H1 (cell line): Measurements from ENCODE around the gene METTL25B. TPM values are rescaled to one million over a fixed set of nuclear protein-coding genes. Genes with fewer than 3 reads are reported as not detected.

Experiments
- ATF3 ChIP-seq: IDR thresholded peaks from 2 replicates; pipeline ENCODE4 v1.6.1; 2011; ENCODE audit warnings: low read depth, mild to moderate bottlenecking, low read length; ENCODE audit not compliant: insufficient read depth
- CEBPB ChIP-seq: IDR thresholded peaks from 2 replicates; pipeline ENCODE4 v1.6.1; 2012; ENCODE audit warnings: low read depth, low read length
- CHD1 ChIP-seq: IDR thresholded peaks from 2 replicates; pipeline ENCODE4 v1.6.1; 2012; ENCODE audit warnings: low read depth, low read length, improper control_type of control experiment
- EP300 ChIP-seq, 2 experiments: IDR thresholded peaks; 1 replicate in 1 of 2; 2 replicates in 1 of 2; pipeline ENCODE4 v1.6.1; 2011 to 2012; ENCODE audit warnings: low read depth in 2 of 2, low read length in 2 of 2, mild to moderate bottlenecking in 2 of 2, borderline replicate concordance in 1 of 2, inconsistent platforms in 1 of 2, moderate library complexity in 1 of 2
- GABPA ChIP-seq: IDR thresholded peaks from 2 replicates; pipeline ENCODE4 v1.6.1; 2011; ENCODE audit warnings: mild to moderate bottlenecking, low read length, moderate library complexity, borderline replicate concordance; ENCODE audit not compliant: insufficient read depth
- HDAC2 ChIP-seq, 2 experiments: fragments of 300-600 bp in 1 of 2; sonication (generic) in 1 of 2; IDR thresholded peaks; 2 replicates each; pipeline ENCODE4 v1.6.1; 2011 to 2012; ENCODE audit warnings: low read depth in 2 of 2, low read length in 2 of 2, mild to moderate bottlenecking in 2 of 2, moderate library complexity in 2 of 2, borderline replicate concordance in 1 of 2, inconsistent platforms in 1 of 2
- HDAC6 ChIP-seq: IDR thresholded peaks from one replicate; pipeline ENCODE4 v1.7.1; 2012; ENCODE audit warnings: low read depth, mild to moderate bottlenecking, inconsistent platforms, low read length, moderate library complexity
- JUND ChIP-seq: IDR thresholded peaks from 2 replicates; pipeline ENCODE4 v1.6.1; 2011; ENCODE audit warnings: mild to moderate bottlenecking, improper control_type of control experiment, low read length
- KDM1A ChIP-seq: fragments of 200-600, 300-600 bp; sonication (generic); IDR thresholded peaks from 2 replicates; pipeline ENCODE4 v1.7.1; 2016; ENCODE audit warnings: mild to moderate bottlenecking, low read length, borderline replicate concordance
- NANOG ChIP-seq: IDR thresholded peaks from 2 replicates; pipeline ENCODE4 v1.6.1; 2011; ENCODE audit warnings: low read length, low read depth, mild to moderate bottlenecking, inconsistent platforms; ENCODE audit not compliant: insufficient read depth, poor library complexity, severe bottlenecking
- PHF8 ChIP-seq: fragments of 200-600 bp; sonication (generic); conservative IDR thresholded peaks from 2 replicates; pipeline ENCODE4 v1.7.1; 2012; ENCODE audit warnings: low read depth, mild to moderate bottlenecking, inconsistent platforms, low read length, moderate library complexity
- POLR2AphosphoS5 ChIP-seq: IDR thresholded peaks from 2 replicates; pipeline ENCODE4 v1.6.1; 2011; ENCODE audit warnings: low read depth, low read length
- RBBP5 ChIP-seq: IDR thresholded peaks from 2 replicates; pipeline ENCODE4 v1.7.1; 2012; ENCODE audit warnings: low read depth, mild to moderate bottlenecking, inconsistent platforms, low read length, moderate library complexity, borderline replicate concordance
- RNF2 ChIP-seq: fragments of 200-900, 300-1000 bp; sonication (generic); IDR thresholded peaks from 2 replicates; pipeline ENCODE4 v1.7.1; 2016; ENCODE audit warnings: borderline replicate concordance, low read depth, mild to moderate bottlenecking, antibody characterized with exemption, low read length; ENCODE audit not compliant: poor library complexity, severe bottlenecking; ENCODE audit errors: missing control alignments
- SAP30 ChIP-seq: fragments of 300-600 bp; sonication (generic); IDR thresholded peaks from 2 replicates; pipeline ENCODE4 v1.7.1; 2012; ENCODE audit warnings: low read length, moderate library complexity, mild to moderate bottlenecking, inconsistent platforms; ENCODE audit not compliant: insufficient read depth, insufficient replicate concordance
- SIN3A ChIP-seq, 2 experiments: IDR thresholded peaks in 1 of 2; conservative IDR thresholded peaks in 1 of 2; 2 replicates each; pipeline ENCODE4 v1.6.1; 2011 to 2012; ENCODE audit warnings: low read length in 2 of 2, improper control_type of control experiment in 1 of 2, low read depth in 1 of 2, mild to moderate bottlenecking in 1 of 2
- SP2 ChIP-seq: IDR thresholded peaks from 2 replicates; pipeline ENCODE4 v1.6.1; 2012; ENCODE audit warnings: mild to moderate bottlenecking, low read length, inconsistent platforms
- SRF ChIP-seq: IDR thresholded peaks from 2 replicates; pipeline ENCODE4 v1.6.1; 2011; ENCODE audit warnings: mild to moderate bottlenecking, low read depth, low read length, moderate library complexity
- SUZ12 ChIP-seq: fragments of 200-600 bp; sonication (generic); IDR thresholded peaks from 2 replicates; pipeline ENCODE4 v1.6.1; 2012; ENCODE audit warnings: mild to moderate bottlenecking, inconsistent platforms, low read length, moderate library complexity, mixed read lengths
- USF2 ChIP-seq: IDR thresholded peaks from 2 replicates; pipeline ENCODE4 v1.6.1; 2011; ENCODE audit warnings: low read length, improper control_type of control experiment
- ZNF274 ChIP-seq: IDR thresholded peaks from 2 replicates; pipeline ENCODE4 v1.7.0; 2012; ENCODE audit warnings: low read length, borderline replicate concordance; ENCODE audit errors: extremely low read depth
- polyA plus RNA-seq, 7 experiments: library from polyadenylated mRNA; depleted of rRNA in 3 of 7; stranded (reverse) in 5 of 7; unstranded in 2 of 7; fragments of >200 nt in 5 of 7; fragments of 200-250 nt in 2 of 7; gene quantifications; 1 replicate in 5 of 7; 2 replicates in 1 of 7; 4 replicates in 1 of 7; pipeline versions ENCODE4 v1.2.1 to v1.2.3, GENCODE V29; 2011 to 2013; ENCODE audit warnings: missing spikeins in 2 of 7, mixed read lengths in 2 of 7
- total RNA-seq: library from RNA; stranded (reverse); fragmentation: NEBNext Ultra II Directional; extraction: Animal tissue kit (Norgen Biotek cat#: 25700); gene quantifications from 2 replicates; pipeline ENCODE4 v1.2.1, GENCODE V29; 2021

The METTL25B gene
- total and polyA plus RNA-seq, 2 of the 8 experiments (the other 6 are each of a cell fraction or from before 2014, with no cell fraction given): 28.4 to 30.1 TPM

- TF ChIP-seq SAP30 (peak; percentile 32), EP300 (IDR thresholded peaks at IDR 0.05; ENCODE audit: borderline replicate concordance in 1 of 2, low read depth in 2 of 2, low read length in 2 of 2) (no peak), JUND (no peak), CHD1 (no peak), SP2 (no peak), USF2 (no peak), KDM1A (no peak), POLR2AphosphoS5 (no peak), SUZ12 (no peak), GABPA (peak; percentile 86; the same call in 1 of the 2 replicates), SRF (0 out of 2 replicates have a peak, but pooled peaks have one; percentile 44), ZNF274 (no peak), HDAC6 (no peak), CEBPB (no peak), NANOG (no peak), HDAC2 (IDR thresholded peaks at IDR 0.05; ENCODE audit: borderline replicate concordance in 1 of 2, low read depth in 2 of 2, low read length in 2 of 2) (no peak), PHF8 (no peak; the same call in 1 of the 2 replicates), RBBP5 (no peak), SIN3A (conservative IDR thresholded peaks at IDR 0.05 in 1 of 2, IDR thresholded peaks at IDR 0.05 in 1 of 2; ENCODE audit: low read depth in 1 of 2, low read length in 2 of 2) (0 out of 4 replicates have a peak, but pooled peaks of 1 of the 2 experiments have one; percentile 30), ATF3 (peak; percentile 35; the same call in 1 of the 2 replicates), RNF2 (no peak)
Observed at GRCh38 chr1:156727926-156728598, at the start of gene METTL25B (continued).
